K562 (cell line): ENCODE data around the gene BCAS3.

Experiments used
- CTCF ChIP-seq, 3 experiments: IDR thresholded peaks in 2 of 3; conservative IDR thresholded peaks in 1 of 3; 2 replicates each; pipeline ENCODE4 v1.5.1; 2011 to 2012; ENCODE audit warnings: low read length in 3 of 3, mild to moderate bottlenecking in 3 of 3, control low read depth in 2 of 3, improper control_type of control experiment in 1 of 3, inconsistent platforms in 1 of 3, low read depth in 1 of 3, mixed read lengths in 1 of 3, moderate library complexity in 1 of 3; ENCODE audit not compliant: insufficient read depth in 2 of 3
- EZH2 ChIP-seq: IDR thresholded peaks from 2 replicates; pipeline ENCODE4 v1.6.1; 2012; ENCODE audit warnings: low read depth, mild to moderate bottlenecking, inconsistent platforms, low read length, borderline replicate concordance
- FOXM1 ChIP-seq, 2 experiments: fragments of 450-650 bp in 1 of 2; sonication (generic) in 1 of 2; formaldehyde crosslinking in 1 of 2; IDR thresholded peaks; 2 replicates each; pipeline versions ENCODE4 v1.6.1 to v1.9.0; 2017 to 2022; ENCODE audit warnings: low read depth in 2 of 2, mild to moderate bottlenecking in 2 of 2, missing genetic modification reagents in 1 of 2, moderate library complexity in 1 of 2
- GMEB1 ChIP-seq: fragments of 250-450 bp; sonication (Bioruptor Pico); IDR thresholded peaks from 2 replicates; pipeline ENCODE4 v1.4.0; 2020; ENCODE audit warnings: mild to moderate bottlenecking
- MAX ChIP-seq: sonication (generic); formaldehyde crosslinking; IDR thresholded peaks from 2 replicates; pipeline ENCODE4 v1.9.0; 2022; ENCODE audit warnings: mild to moderate bottlenecking, missing genetic modification reagents
- POLR2A ChIP-seq: fragments of 450-650 bp; conservative IDR thresholded peaks from 2 replicates; pipeline ENCODE4 v1.6.1; 2016
- RBFOX2 ChIP-seq: fragments of 200-400 bp; formaldehyde crosslinking; IDR thresholded peaks from 2 replicates; pipeline ENCODE4 v1.6.1; 2017; ENCODE audit warnings: low read depth, mild to moderate bottlenecking, low read length, moderate library complexity
- ZNF280B ChIP-seq: fragments of 250-450 bp; sonication (Bioruptor Pico); IDR thresholded peaks from 2 replicates; pipeline ENCODE4 v1.5.1; 2021; ENCODE audit warnings: mild to moderate bottlenecking

- no peak for TF ChIP-seq ZNF280B (CRISPR knock-in tag)
- TF ChIP-seq EZH2 = no peak
- TF ChIP-seq FOXM1 (IDR thresholded peaks at IDR 0.05; ENCODE audit: low read depth) = no peak
- TF ChIP-seq FOXM1 (CRISPR knock-in tag; IDR thresholded peaks at IDR 0.05; ENCODE audit: low read depth) = no peak
- TF ChIP-seq CTCF (IDR thresholded peaks at IDR 0.05 in 2 of 3, conservative IDR thresholded peaks at IDR 0.05 in 1 of 3; ENCODE audit: insufficient read depth in 2 of 3, low read depth in 1 of 3, low read length in 3 of 3) = no peak
- no peak for TF ChIP-seq MAX (CRISPR knock-in tag)
- TF ChIP-seq RBFOX2 = no peak
- TF ChIP-seq GMEB1 (CRISPR knock-in tag) = no peak
- TF ChIP-seq POLR2A = no peak
These were observed 238.4 kb downstream of the BCAS3 start for GRCh38 chr17:60916043-60916442.
